CD4-positive, alpha-beta T cell treated with Interleukin-17A for 1 hour (primary cell): Measurements from ENCODE around the gene ROBO1.

ENCODE experiments used
- DNase-seq: peaks from one replicate; pipeline ENCODE4 v3.0.0-alpha.2; 2020

ROBO1 gene

DNA sequence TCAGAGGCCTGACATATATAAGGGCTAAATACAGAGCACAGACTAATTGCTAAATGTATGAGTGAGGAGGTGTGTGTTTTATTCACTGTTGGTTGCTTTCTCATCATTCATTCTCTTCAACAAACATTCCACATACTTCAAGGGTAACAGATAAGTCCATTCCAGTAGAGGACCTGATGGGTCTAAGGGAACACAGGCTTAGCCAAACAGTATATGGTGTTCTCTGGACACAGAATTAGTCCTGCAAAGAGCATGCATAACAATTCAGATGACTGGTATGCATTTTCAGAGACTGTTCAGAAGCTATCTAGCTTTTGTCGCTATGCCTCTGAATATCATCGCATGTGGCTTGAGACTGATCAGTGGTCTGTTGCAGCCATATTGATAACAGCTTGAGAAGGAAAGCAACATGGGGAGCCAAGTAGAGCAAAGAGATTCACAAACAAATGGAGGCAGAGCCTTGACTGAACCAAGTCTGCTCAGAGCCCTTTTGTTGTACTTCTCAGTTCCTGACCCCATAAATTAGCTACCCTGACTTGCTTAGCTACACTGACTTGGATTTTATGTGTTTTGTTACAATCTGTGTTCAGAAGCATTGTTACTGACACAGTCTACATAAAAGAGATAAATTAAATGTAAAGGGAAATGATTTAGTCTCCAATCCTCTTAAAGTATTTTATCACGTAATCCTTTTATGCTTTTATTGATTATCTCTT lies 1178.7 kb downstream of the ROBO1 start:
- DNase-seq: no peak

DNA sequence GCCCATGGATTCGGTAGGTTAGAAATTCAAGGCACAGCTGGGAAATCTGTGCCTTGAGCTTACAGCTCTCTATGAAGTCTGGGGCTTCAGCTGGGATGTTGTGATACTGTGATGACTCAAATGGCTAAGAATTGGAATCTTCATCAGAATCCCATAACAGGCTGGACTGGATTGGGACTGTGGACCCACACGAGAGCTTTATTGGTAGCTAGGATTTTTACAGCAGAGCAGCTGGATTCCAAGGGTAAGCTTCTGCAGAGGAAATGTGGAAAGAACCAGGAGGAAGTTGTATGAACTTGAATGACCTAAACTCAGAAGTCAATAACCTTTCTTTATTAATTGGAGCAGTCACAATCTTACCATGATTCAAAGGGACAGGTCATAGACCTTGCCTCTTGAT lies 1187.1 kb downstream of the ROBO1 start:
- no peak for DNase-seq

DNA sequence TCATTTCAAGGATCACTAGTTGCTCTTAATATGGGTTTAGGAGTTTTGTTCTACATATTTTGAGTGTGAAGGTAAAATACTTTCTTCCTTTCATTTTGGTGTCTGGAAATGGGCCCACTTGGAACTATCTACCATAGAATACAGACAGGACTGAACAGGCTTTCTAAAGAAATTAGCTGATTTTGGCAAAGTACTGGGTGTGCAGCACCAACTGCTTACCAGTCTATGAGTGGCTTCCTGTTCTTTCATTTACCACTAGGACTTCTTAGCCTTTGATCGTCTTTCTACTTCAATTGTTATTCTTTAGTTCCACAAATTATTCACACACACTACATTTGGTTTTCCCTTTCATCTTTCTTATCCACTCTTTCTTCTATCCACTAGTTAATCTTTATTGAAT lies 1196.3 kb downstream of the ROBO1 start:
- no peak for DNase-seq

GRCh38 chr3:78570496-78570895 lies 1197.3 kb downstream of the ROBO1 start:
- DNase-seq: no peak

DNA sequence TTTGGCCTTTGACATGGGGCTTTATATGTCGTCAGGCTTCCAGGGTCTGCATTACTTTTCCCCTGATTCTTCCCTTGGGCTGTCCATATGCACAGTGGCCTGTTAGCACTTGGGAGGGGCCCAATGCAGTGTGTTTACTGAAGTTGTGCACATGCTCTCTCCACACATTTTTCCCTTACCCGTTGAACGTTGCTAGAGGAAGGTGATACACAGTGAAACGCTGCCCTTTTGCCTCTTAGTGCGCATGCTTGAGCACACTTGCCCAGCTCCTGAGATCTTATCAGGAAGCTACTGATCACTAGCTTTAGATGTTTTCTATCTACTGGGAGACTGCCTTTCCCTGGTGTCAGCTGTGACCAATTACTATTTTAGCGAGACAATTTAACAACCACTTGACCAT lies 1198.0 kb downstream of the ROBO1 start:
- DNase-seq: no peak

- no peak for DNase-seq
Measured at GRCh38 chr3:78565712-78566111, 1202.1 kb downstream of the ROBO1 start.

DNA sequence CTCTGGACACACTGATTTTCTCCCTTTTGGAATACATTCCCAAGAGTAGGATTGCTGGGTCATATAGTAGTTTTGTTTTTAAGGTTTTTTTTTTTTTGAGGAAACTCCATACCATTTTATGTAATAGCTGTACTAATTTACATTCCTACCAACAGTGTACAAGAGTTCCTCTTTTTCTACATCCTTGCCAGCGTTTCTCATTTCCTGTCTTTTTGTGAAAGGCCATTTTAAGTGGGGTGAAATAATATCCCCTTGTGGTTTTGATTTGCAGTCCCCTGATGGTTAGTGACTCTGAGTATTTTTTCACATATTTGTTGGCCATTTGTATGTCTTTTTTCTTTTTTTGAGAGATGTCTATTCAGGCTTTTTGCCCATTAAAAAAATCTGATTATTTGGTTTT lies 1205.5 kb downstream of the ROBO1 start:
- no peak for DNase-seq
